Heart left ventricle (tissue), 16 donors: Measurements from ENCODE around the gene SMAD3. TPM values are rescaled to one million over a fixed set of nuclear protein-coding genes. Genes with fewer than 3 reads are reported as not detected.

Experiments
- ATAC-seq, 4 donors: fragments of 200-7000 bp; cut with Tn5 transposase; one replicate each; pipeline ENCODE4 v1.9.1; 2020 to 2022; ENCODE audit warnings: moderate library complexity in 4 of 4, mild to moderate bottlenecking in 3 of 4, moderate number of reproducible peaks in 1 of 4
- DNase-seq, 5 donors: peaks; one replicate each; pipeline ENCODE4 v3.0.0-alpha.2; 2020
- H3K27ac ChIP-seq, 12 donors: fragments of 200-600 bp; sonication (generic) in 4 of 12; one replicate each; pipeline versions ENCODE4 v1.5.0 to v1.8.0; 2016 to 2022; ENCODE audit warnings: mild to moderate bottlenecking in 2 of 12
- H3K27me3 ChIP-seq, 9 donors: fragments of 200-600 bp; sonication (generic) in 2 of 9; one replicate each; pipeline versions ENCODE4 v1.5.1 to v1.8.0; 2016 to 2022; ENCODE audit warnings: mild to moderate bottlenecking in 3 of 9
- H3K36me3 ChIP-seq, 9 donors: fragments of 200-600 bp; sonication (generic) in 2 of 9; one replicate each; pipeline versions ENCODE4 v1.5.0 to v1.8.0; 2018 to 2022; ENCODE audit warnings: mild to moderate bottlenecking in 2 of 9
- H3K4me1 ChIP-seq, 12 donors: fragments of 200-600 bp; sonication (generic) in 4 of 12; one replicate each; pipeline versions ENCODE4 v1.5.0 to v1.8.0; 2016 to 2022; ENCODE audit warnings: mild to moderate bottlenecking in 3 of 12
- H3K4me3 ChIP-seq, 12 donors: fragments of 200-600 bp; sonication (generic) in 4 of 12; one replicate each; pipeline versions ENCODE4 v1.5.0 to v1.8.0; 2017 to 2022; ENCODE audit warnings: mild to moderate bottlenecking in 9 of 12, moderate library complexity in 4 of 12
- H3K9me3 ChIP-seq, 12 donors: fragments of 200-600 bp; sonication (generic) in 4 of 12; one replicate each; pipeline versions ENCODE4 v1.5.0 to v1.8.0; 2016 to 2022; ENCODE audit warnings: mild to moderate bottlenecking in 1 of 12
- CTCF ChIP-seq, 12 donors: fragments of 200-600 bp; sonication (generic) in 4 of 12; IDR thresholded peaks; one replicate each; pipeline versions ENCODE4 v1.5.0 to v1.8.0; 2018 to 2022; ENCODE audit warnings: antibody characterized with exemption in 12 of 12, mild to moderate bottlenecking in 5 of 12
- POLR2A ChIP-seq, 2 donors: fragments of 450-650 bp; IDR thresholded peaks; one replicate each; pipeline ENCODE4 v1.6.1; 2017; ENCODE audit warnings: antibody characterized with exemption in 2 of 2, mild to moderate bottlenecking in 2 of 2, moderate library complexity in 2 of 2
- WGBS, 4 donors: extraction: QIAGEN DNeasy Blood & Tissue Kit in 2 of 4; methylation state at CpG; one replicate each; pipeline versions ENCODE4 v1.1.5 to v1.1.7; 2013 to 2018; 5-methylcytosine and 5-hydroxymethylcytosine counted together
- intact Hi-C, 10 donors: fragments of 100-400 bp; cut with DNase I; formaldehyde crosslinking; loops; one replicate each; pipeline versions ENCODE4 v1.11.1 to v1.14.2; 2022
- polyA plus RNA-seq, 2 donors: library from polyadenylated mRNA; stranded (reverse); fragments of 200-250 nt; gene quantifications; one replicate each; pipeline ENCODE4 v1.2.3, GENCODE V29; 2013
- total RNA-seq, 9 donors: library from RNA; depleted of rRNA in 2 of 9; stranded (reverse); fragments of >200 nt in 2 of 9; fragmentation: NEBNext Ultra II Directional in 3 of 9; extraction: Animal tissue kit (Norgen Biotek cat#: 25700) in 3 of 9; gene quantifications; one replicate each; pipeline versions ENCODE4 v1.1.0 to v1.2.4, GENCODE V29; 2016 to 2023
- donor health status: ischemic (EF 13 %, LVEDD 7.1; RV severe dilation, severe dysfunction).
- donor health status: healthy with polysubstance abuse.
- donor health status: DM: no; HTN: yes; CAD: no.
- donor health status: DM: no; HTN: no; CAD: no.
- donor health status: ischemic (EF 25% LVEDD 6.9; RV normal size, moderate dysfunction).
- donor health status: ischemic (EF 25% LVEDD 5.7; RV mildly dilated, moderate dysfunction).
- donor health status: healthy.
- donor health status: DM: yes; HTN: yes; CAD: no.
- donor health status: ischemic (EF 35%, LVEDD 5.7; RV mildly dilated, moderate dysfunction).
- donor health status: nonischemic (EF 11% LVEDD 7.7; RV severe dilation, severe dysfunction).
- donor health status: DM: yes; HTN: yes; CAD: no.
- donor health status: PGD.
- donor health status: ischemic (EF 29% LVEDD 5.4; RV normal size, mild dysfunction).
- donor health status: nonischemic (EF 23%, LVEDD 6.1; RV moderate dilation, normal function).

The SMAD3 gene
- total and polyA plus RNA-seq, 11 donors: 5.6 to 34.3 (median 15.3) TPM

GRCh38 chr15:67195305-67195704 is 129.9 kb downstream of the SMAD3 start:
- TF ChIP-seq CTCF (IDR thresholded peaks at IDR 0.05) (no peak), POLR2A (IDR thresholded peaks at IDR 0.05) (no peak)
- ATAC-seq (no peak), DNase-seq (no peak)
- intact Hi-C loops: no loop called here
- peak overlapping the region in 7 of 12 donors; percentile 23 to 81 (median 66) for H3K27ac ChIP-seq
- H3K4me1 ChIP-seq: peaks cover 3 to 45% (median 36%) of the 10 kb centered on the region in 12 donors
- peaks cover 0 to 45% (median 28%) of the 10 kb centered on the region in 9 donors for H3K36me3 ChIP-seq
- H3K27me3 ChIP-seq: no peaks in the 10 kb centered on the region
- 94 to 96% (median 95%) methylated on average over 3 of the region's 3 CpGs for WGBS, 4 donors
- H3K4me3 ChIP-seq: no peak overlapping the region
- no peaks in the 10 kb centered on the region for H3K9me3 ChIP-seq

GRCh38 chr15:67196222-67196621 is 130.8 kb downstream of the SMAD3 start:
- ATAC-seq (no peak), DNase-seq (no peak)
- peaks cover 3 to 49% (median 37%) of the 10 kb centered on the region in 12 donors for H3K4me1 ChIP-seq
- TF ChIP-seq CTCF (IDR thresholded peaks at IDR 0.05) (no peak), POLR2A (IDR thresholded peaks at IDR 0.05) (no peak)
- 93 to 97% (median 96%) methylated on average over 6 of the region's 6 CpGs for WGBS, 4 donors
- intact Hi-C loops: no loop called here
- peaks cover 0 to 36% (median 19%) of the 10 kb centered on the region in 9 donors for H3K36me3 ChIP-seq
- H3K9me3 ChIP-seq: no peaks in the 10 kb centered on the region
- H3K4me3 ChIP-seq: no peak overlapping the region
- H3K27me3 ChIP-seq: no peaks in the 10 kb centered on the region
- H3K27ac ChIP-seq: peak overlapping the region in 4 of 12 donors; percentile 8 to 53 (median 38)

GRCh38 chr15:67196672-67197363 is 131.4 kb downstream of the SMAD3 start:
- peak overlapping the region in 5 of 12 donors; percentile 8 to 53 (median 34) for H3K27ac ChIP-seq
- 79 to 85% (median 83%) methylated on average over 8 of the region's 8 CpGs for WGBS, 4 donors
- H3K36me3 ChIP-seq: peaks cover 0 to 35% (median 19%) of the 10 kb centered on the region in 9 donors
- intact Hi-C loops: no loop called here
- DNase-seq (no peak), ATAC-seq (peak; percentile 7 to 31 (median 16))
- no peaks in the 10 kb centered on the region for H3K27me3 ChIP-seq
- no peak overlapping the region for H3K4me3 ChIP-seq
- TF ChIP-seq CTCF (IDR thresholded peaks at IDR 0.05): no peak
- TF ChIP-seq POLR2A (IDR thresholded peaks at IDR 0.05): no peak
- H3K9me3 ChIP-seq: no peaks in the 10 kb centered on the region
- H3K4me1 ChIP-seq: peaks cover 3 to 53% (median 39%) of the 10 kb centered on the region in 12 donors

GRCh38 chr15:67197364-67197695 is 131.9 kb downstream of the SMAD3 start:
- Histone ChIP-seq H3K4me1 (peaks cover 3 to 54% (median 39%) of the 10 kb centered on the region in 12 donors), H3K27ac (peak overlapping the region in 4 of 12 donors; percentile 8 to 53 (median 20)), H3K4me3 (no peak overlapping the region), H3K36me3 (peaks cover 0 to 35% (median 18%) of the 10 kb centered on the region in 9 donors), H3K9me3 (no peaks in the 10 kb centered on the region), H3K27me3 (no peaks in the 10 kb centered on the region)
- WGBS, 4 donors: 96 to 100% (median 98%) methylated on average over 2 of the region's 2 CpGs
- no peak for DNase-seq
- no peak for TF ChIP-seq POLR2A (IDR thresholded peaks at IDR 0.05)
- no peak for TF ChIP-seq CTCF (IDR thresholded peaks at IDR 0.05)
- ATAC-seq: no peak
- intact Hi-C loops: no loop called here
